Measurements from ENCODE around the gene EMC7. TPM values are rescaled to one million over a fixed set of nuclear protein-coding genes. Genes with fewer than 3 reads are reported as not detected.

EMC7 gene
- total and polyA plus RNA-seq, 8 donors, result 25.8 to 48.4 (median 33.8) TPM

GRCh38 chr15:34076785-34077184 lies 24.9 kb downstream of the EMC7 start:
- DNase-seq (no peak), FAIRE-seq (no peak), ATAC-seq (no peak)
- no peaks in the 10 kb centered on the region for H3K9me3 ChIP-seq
- WGBS, 2 donors, result 92 to 95% methylated on average over 4 of the region's 4 CpGs
- H3K27ac ChIP-seq, result no peak overlapping the region
- H3K27me3 ChIP-seq, result no peaks in the 10 kb centered on the region
- TF ChIP-seq, protein P1, sequence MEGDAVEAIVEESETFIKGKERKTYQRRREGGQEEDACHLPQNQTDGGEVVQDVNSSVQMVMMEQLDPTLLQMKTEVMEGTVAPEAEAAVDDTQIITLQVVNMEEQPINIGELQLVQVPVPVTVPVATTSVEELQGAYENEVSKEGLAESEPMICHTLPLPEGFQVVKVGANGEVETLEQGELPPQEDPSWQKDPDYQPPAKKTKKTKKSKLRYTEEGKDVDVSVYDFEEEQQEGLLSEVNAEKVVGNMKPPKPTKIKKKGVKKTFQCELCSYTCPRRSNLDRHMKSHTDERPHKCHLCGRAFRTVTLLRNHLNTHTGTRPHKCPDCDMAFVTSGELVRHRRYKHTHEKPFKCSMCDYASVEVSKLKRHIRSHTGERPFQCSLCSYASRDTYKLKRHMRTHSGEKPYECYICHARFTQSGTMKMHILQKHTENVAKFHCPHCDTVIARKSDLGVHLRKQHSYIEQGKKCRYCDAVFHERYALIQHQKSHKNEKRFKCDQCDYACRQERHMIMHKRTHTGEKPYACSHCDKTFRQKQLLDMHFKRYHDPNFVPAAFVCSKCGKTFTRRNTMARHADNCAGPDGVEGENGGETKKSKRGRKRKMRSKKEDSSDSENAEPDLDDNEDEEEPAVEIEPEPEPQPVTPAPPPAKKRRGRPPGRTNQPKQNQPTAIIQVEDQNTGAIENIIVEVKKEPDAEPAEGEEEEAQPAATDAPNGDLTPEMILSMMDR (IDR thresholded peaks at IDR 0.05), result no peak
- no peaks in the 10 kb centered on the region for H3K4me1 ChIP-seq
- intact Hi-C loops (cut with DNase I), result no loop called here
- H3K36me3 ChIP-seq, result no peaks in the 10 kb centered on the region
- H3K4me3 ChIP-seq, result no peak overlapping the region

GRCh38 chr15:34070003-34070402 lies 31.7 kb downstream of the EMC7 start:
- TF ChIP-seq, protein P1 (IDR thresholded peaks at IDR 0.05), result no peak
- H3K27ac ChIP-seq, result no peak overlapping the region

GRCh38 chr15:34065941-34066340 lies 35.7 kb downstream of the EMC7 start:
- no peak for DNase-seq
- Histone ChIP-seq H3K9me3 (no peaks in the 10 kb centered on the region), H3K36me3 (no peaks in the 10 kb centered on the region), H3K27ac (no peak overlapping the region), H3K4me1 (no peaks in the 10 kb centered on the region), H3K27me3 (no peaks in the 10 kb centered on the region), H3K4me3 (no peak overlapping the region)
- TF ChIP-seq, protein P1 (IDR thresholded peaks at IDR 0.05), result no peak
- intact Hi-C loops (cut with DNase I), result no loop called here
- WGBS, 2 donors, result 64 to 67% methylated on average over 8 of the region's 8 CpGs
- no peak for ATAC-seq
- FAIRE-seq, result no peak

More at GRCh38 chr15:34070003-34070402, 31.7 kb downstream of the EMC7 start:
- Histone ChIP-seq H3K27me3 (no peaks in the 10 kb centered on the region), H3K9me3 (no peaks in the 10 kb centered on the region), H3K4me3 (no peak overlapping the region), H3K36me3 (no peaks in the 10 kb centered on the region), H3K4me1 (no peaks in the 10 kb centered on the region)
- DNase-seq (no peak), FAIRE-seq (no peak), ATAC-seq (no peak)
- intact Hi-C loops (cut with DNase I), result no loop called here
- WGBS, 2 donors, result 55 to 72% methylated on average over 6 of the region's 6 CpGs

DNA sequence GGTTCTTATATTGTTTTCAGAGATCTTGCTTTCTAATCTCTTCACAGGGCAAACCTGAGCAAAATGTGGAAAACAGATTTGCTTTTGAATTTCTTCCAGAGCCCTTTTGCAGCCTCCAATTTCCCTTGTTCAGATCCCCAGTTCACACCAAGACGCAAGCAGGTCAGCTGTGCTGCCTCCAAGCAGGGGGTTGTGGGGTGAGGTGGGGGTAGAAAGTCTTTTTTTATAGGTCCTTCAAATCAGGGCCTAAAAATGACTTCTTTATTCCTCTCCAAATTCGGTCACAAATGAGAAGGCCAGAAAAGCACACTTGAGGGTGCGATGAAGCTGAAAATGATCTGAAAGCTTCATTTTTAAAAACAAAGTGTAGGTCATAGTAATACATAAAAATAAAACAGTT lies 36.4 kb downstream of the EMC7 start:
- no peaks in the 10 kb centered on the region for H3K4me1 ChIP-seq
- no peak for ATAC-seq
- FAIRE-seq, result no peak
- DNase-seq, result no peak
- H3K27me3 ChIP-seq, result no peaks in the 10 kb centered on the region
- no peak overlapping the region for H3K4me3 ChIP-seq
- TF ChIP-seq, protein P1 (IDR thresholded peaks at IDR 0.05), result no peak
- no peaks in the 10 kb centered on the region for H3K9me3 ChIP-seq
- intact Hi-C loops (cut with DNase I), result no loop called here
- H3K27ac ChIP-seq, result no peak overlapping the region
- 83% methylated on average over 3 of the region's 3 CpGs for WGBS, 2 donors
- no peaks in the 10 kb centered on the region for H3K36me3 ChIP-seq

DNA sequence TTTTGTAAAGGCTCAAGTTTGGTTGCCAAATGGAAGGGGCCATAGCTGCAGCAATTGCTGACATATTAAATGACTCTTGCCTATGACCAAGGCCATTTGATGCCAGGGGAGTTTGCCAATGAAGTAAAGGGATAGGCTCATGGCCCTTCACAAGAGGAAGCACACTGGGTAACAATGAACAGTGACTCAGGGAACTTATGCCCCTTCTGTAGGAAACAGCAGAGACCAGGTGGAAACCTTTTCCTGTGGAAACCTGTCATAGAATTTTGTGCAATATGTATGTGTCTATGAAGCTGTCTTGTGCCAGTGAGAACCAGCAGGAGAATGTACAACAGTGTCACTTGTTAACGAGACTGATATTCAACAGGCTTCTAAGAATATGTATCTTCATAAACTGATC lies 37.2 kb downstream of the EMC7 start:
- no peak for DNase-seq
- no peaks in the 10 kb centered on the region for H3K27me3 ChIP-seq
- intact Hi-C loops (cut with DNase I), result loop anchor here in 1 of 3 donors (5.0 kb wide), 1 partner anchor 143 kb away; no protein-coding TSS in a partner anchor
- ATAC-seq, result no peak
- H3K9me3 ChIP-seq, result no peaks in the 10 kb centered on the region
- no peaks in the 10 kb centered on the region for H3K36me3 ChIP-seq
- TF ChIP-seq, protein P1 (IDR thresholded peaks at IDR 0.05), result no peak
- no peak for FAIRE-seq
- no peak overlapping the region for H3K27ac ChIP-seq
- 0% methylated on average over 1 of the region's 1 CpG for WGBS, 2 donors
- no peak overlapping the region for H3K4me3 ChIP-seq
- H3K4me1 ChIP-seq, result no peaks in the 10 kb centered on the region

Measured in pancreas (tissue), 10 donors.